ENCODE data around the gene IL17A.

GRCh38 chr6:52210227-52210626 lies 24.1 kb downstream of the IL17A start:
- TF ChIP-seq CTCF (IDR thresholded peaks at IDR 0.05) (no peak), POLR2A (IDR thresholded peaks at IDR 0.05; ENCODE audit: low read depth) (no peak), POLR2AphosphoS5 (IDR thresholded peaks at IDR 0.05) (no peak), EP300 (IDR thresholded peaks at IDR 0.05) (no peak)

Data from esophagus muscularis mucosa (tissue), 4 donors.